Stomach (tissue), 9 donors: ENCODE data around the gene DUSP18. TPM values are rescaled to one million over a fixed set of nuclear protein-coding genes. Genes with fewer than 3 reads are reported as not detected.

Experiments
- DNase-seq, 2 donors: peaks; one replicate each; pipeline versions ENCODE4 v3.0.0 to v3.0.0-alpha.2; 2013 to 2019
- H3K27ac ChIP-seq, 5 donors: fragments of 200-600 bp in 4 of 5; sonication (generic) in 4 of 5; one replicate each; pipeline ENCODE4 v1.5.1; 2013 to 2019; ENCODE audit warnings: mild to moderate bottlenecking in 1 of 5, moderate library complexity in 1 of 5
- H3K27me3 ChIP-seq, 3 donors: fragments of 200-600 bp; sonication (generic); one replicate each; pipeline ENCODE4 v1.5.1; 2017 to 2019; ENCODE audit warnings: mixed run types in 1 of 3
- H3K36me3 ChIP-seq, 4 donors: fragments of 200-600 bp; sonication (generic); 1 replicate in 3 of 4; 2 replicates in 1 of 4; pipeline ENCODE4 v1.5.1; 2016 to 2019
- H3K4me1 ChIP-seq, 4 donors: fragments of 200-600 bp; sonication (generic); one replicate each; pipeline ENCODE4 v1.5.1; 2016 to 2019
- H3K4me3 ChIP-seq, 4 donors: fragments of 200-600 bp; sonication (generic) in 3 of 4; one replicate each; pipeline ENCODE4 v1.5.1; 2016 to 2019; ENCODE audit warnings: mild to moderate bottlenecking in 1 of 4
- H3K9me3 ChIP-seq, 4 donors: fragments of 200-600 bp; sonication (generic); one replicate each; pipeline ENCODE4 v1.5.1; 2016 to 2019
- CTCF ChIP-seq, 7 experiments: fragments of 450-650 bp in 4 of 7; fragments of 200-600 bp in 3 of 7; sonication (generic) in 3 of 7; IDR thresholded peaks; one replicate each; pipeline ENCODE4 v1.5.1; 2016 to 2019; ENCODE audit warnings: antibody characterized with exemption in 7 of 7, control low read depth in 2 of 7, mild to moderate bottlenecking in 1 of 7
- EP300 ChIP-seq: sonication (generic); formaldehyde crosslinking; IDR thresholded peaks from one replicate; pipeline ENCODE4 v1.6.1; 2017; ENCODE audit warnings: antibody characterized with exemption
- POLR2A ChIP-seq, 4 donors: fragments of 450-650 bp; IDR thresholded peaks; one replicate each; pipeline ENCODE4 v1.6.1; 2016; ENCODE audit warnings: antibody characterized with exemption in 4 of 4, control low read depth in 2 of 4, mild to moderate bottlenecking in 1 of 4, moderate library complexity in 1 of 4
- POLR2AphosphoS5 ChIP-seq, 3 donors: sonication (generic); formaldehyde crosslinking; IDR thresholded peaks; one replicate each; pipeline ENCODE4 v1.6.1; 2016; ENCODE audit warnings: antibody characterized with exemption in 3 of 3
- WGBS, 5 donors: extraction: QIAGEN DNeasy Blood & Tissue Kit in 3 of 5; methylation state at CpG; one replicate each; pipeline versions ENCODE4 v1.1.5 to v1.1.7; 2013 to 2018; 5-methylcytosine and 5-hydroxymethylcytosine counted together
- intact Hi-C: fragments of 100-400 bp; cut with DNase I; formaldehyde crosslinking; loops from one replicate; pipeline ENCODE4 v1.15.1; 2023; ENCODE audit warnings: low total_unique reads
- polyA plus RNA-seq, 3 donors: library from polyadenylated mRNA; stranded (reverse); fragments of 200-250 nt; gene quantifications; one replicate each; pipeline ENCODE4 v1.2.3, GENCODE V29; 2013
- total RNA-seq, 5 donors: library from RNA; depleted of rRNA; stranded (reverse); fragments of >200 nt; gene quantifications; one replicate each; pipeline versions ENCODE4 v1.1.0 to v1.2.3, GENCODE V29; 2014 to 2016
- donor health status: healthy with polysubstance abuse.
- donor health status: Bipolar disorder and iron deficiency.
- donor health status: healthy.

Gene DUSP18
- total and polyA plus RNA-seq, 8 donors = 1.4 to 46.9 (median 4.5) TPM; not detected in 1

DNA sequence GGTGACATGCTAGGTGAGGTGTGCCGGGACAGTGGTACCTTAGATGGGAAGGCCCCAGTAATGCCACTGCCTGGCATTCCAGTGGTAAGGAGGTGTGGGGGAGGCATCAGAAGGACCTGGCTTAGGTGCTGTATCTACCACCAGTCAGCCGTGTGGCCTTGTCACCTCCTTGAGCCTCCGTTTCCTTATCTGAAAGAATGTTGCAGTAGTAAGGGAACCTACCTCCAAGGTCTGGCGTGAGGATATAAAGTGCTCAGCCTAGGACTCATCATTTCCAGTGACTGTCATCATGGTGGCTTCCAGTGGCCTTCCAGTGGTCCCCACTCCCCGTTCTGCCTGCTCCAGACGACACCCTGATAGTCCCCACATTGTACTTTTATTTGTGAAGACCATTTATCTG, 6.8 kb upstream of the DUSP18 start:
- DNase-seq = no peak
- no peak overlapping the region for H3K27ac ChIP-seq
- H3K27me3 ChIP-seq = no peaks in the 10 kb centered on the region
- intact Hi-C loops = no loop called here
- H3K9me3 ChIP-seq = no peaks in the 10 kb centered on the region
- no peaks in the 10 kb centered on the region for H3K36me3 ChIP-seq
- H3K4me3 ChIP-seq = no peak overlapping the region
- 82 to 95% (median 87%) methylated on average over 5 to 6 of the region's 6 CpGs for WGBS, 5 donors
- H3K4me1 ChIP-seq = peaks cover 0 to 4% (median 0%) of the 10 kb centered on the region in 4 donors
- TF ChIP-seq POLR2A (IDR thresholded peaks at IDR 0.05) (no peak), EP300 (no peak)

DNA sequence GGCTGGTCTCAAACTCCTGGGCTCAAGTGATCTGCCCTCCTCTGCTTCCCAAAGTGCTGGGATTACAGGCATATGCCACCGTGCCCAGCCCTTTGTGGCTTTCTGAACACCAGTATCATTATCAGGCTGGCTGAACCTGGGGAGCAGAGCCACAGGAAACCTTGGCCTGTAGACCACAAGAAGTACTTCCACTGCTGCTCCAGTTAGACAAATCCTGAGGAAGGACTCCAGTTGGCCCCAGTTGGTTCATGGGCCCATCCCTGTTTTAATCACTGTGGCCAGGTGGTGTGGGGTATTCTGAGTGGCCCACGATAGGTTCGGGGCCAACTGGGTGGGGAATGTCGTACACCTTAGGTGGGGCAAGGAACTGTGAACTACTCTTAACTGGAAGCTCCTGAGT, 5.5 kb upstream of the DUSP18 start:
- no peak for TF ChIP-seq POLR2AphosphoS5 (IDR thresholded peaks at IDR 0.05)
- no peak for TF ChIP-seq POLR2A (IDR thresholded peaks at IDR 0.05)
- no peak for TF ChIP-seq CTCF (IDR thresholded peaks at IDR 0.05)
- TF ChIP-seq EP300 = no peak
- no peak overlapping the region for H3K4me3 ChIP-seq
- intact Hi-C loops = no loop called here
- no peaks in the 10 kb centered on the region for H3K9me3 ChIP-seq
- no peak overlapping the region for H3K27ac ChIP-seq
- DNase-seq = no peak
- H3K27me3 ChIP-seq = no peaks in the 10 kb centered on the region
- no peaks in the 10 kb centered on the region for H3K36me3 ChIP-seq
- 74 to 94% (median 80%) methylated on average over 4 of the region's 4 CpGs for WGBS, 5 donors
- H3K4me1 ChIP-seq = peaks cover 0 to 6% (median 5%) of the 10 kb centered on the region in 4 donors

DNA sequence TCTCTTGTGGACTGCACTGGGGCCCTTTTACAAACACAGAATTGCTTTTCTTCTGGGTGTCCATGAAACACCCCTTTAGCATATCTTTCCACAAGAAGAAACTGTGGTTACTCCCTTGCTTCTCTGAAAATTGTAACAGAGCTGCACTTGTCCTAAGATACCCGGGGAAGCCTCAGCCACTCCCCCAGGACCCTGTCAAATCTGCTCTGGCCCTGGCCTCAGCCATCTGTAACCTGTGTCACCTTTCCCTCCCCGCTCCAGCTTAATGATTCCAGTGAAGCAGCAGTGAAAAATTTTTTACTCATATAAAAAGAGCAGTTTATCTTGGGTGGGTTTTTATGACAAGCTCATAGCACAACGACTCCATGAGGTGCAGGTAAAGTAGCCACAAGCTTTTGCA, 3.4 kb upstream of the DUSP18 start:
- Histone ChIP-seq H3K9me3 (no peaks in the 10 kb centered on the region), H3K27me3 (no peaks in the 10 kb centered on the region), H3K4me3 (no peak overlapping the region), H3K27ac (no peak overlapping the region), H3K4me1 (peaks cover 1 to 19% (median 16%) of the 10 kb centered on the region in 4 donors), H3K36me3 (no peaks in the 10 kb centered on the region)
- WGBS, 5 donors = 71 to 81% (median 78%) methylated on average over 3 of the region's 3 CpGs
- no peak for TF ChIP-seq CTCF (IDR thresholded peaks at IDR 0.05)
- no peak for TF ChIP-seq EP300
- TF ChIP-seq POLR2AphosphoS5 (IDR thresholded peaks at IDR 0.05) = no peak
- no peak for TF ChIP-seq POLR2A (IDR thresholded peaks at IDR 0.05)
- intact Hi-C loops = no loop called here
- DNase-seq = no peak

DNA sequence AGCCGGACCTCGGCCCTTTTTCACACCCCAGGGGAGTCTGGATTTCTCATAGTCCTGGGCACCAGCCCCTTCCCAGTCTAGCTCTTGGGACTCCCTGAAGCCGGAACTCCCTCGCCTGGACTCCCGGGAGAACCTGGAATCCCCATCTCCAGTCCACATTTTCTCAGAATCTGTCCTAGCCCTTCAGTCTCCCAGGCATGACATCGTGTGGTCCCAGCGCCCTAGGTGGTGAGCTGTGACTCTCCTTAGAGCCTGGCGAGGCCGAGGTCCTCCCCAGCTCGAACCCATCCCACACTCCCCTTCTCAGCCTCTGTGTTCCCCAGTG, 673 bp upstream of the DUSP18 start:
- WGBS, 5 donors = 15 to 39% (median 23%) methylated on average over 10 of the region's 10 CpGs
- Histone ChIP-seq H3K4me3 (peak overlapping the region; percentile 70 to 89 (median 74)), H3K9me3 (no peaks in the 10 kb centered on the region), H3K27me3 (no peaks in the 10 kb centered on the region), H3K4me1 (peaks cover 4 to 30% (median 19%) of the 10 kb centered on the region in 4 donors), H3K27ac (peak overlapping the region; percentile 49 to 75 (median 65)), H3K36me3 (peaks cover 0 to 17% (median 9%) of the 10 kb centered on the region in 4 donors)
- intact Hi-C loops = no loop called here
- DNase-seq = no peak
- TF ChIP-seq CTCF (IDR thresholded peaks at IDR 0.05) = no peak
- no peak for TF ChIP-seq EP300
- TF ChIP-seq POLR2AphosphoS5 (IDR thresholded peaks at IDR 0.05) = no peak
- TF ChIP-seq POLR2A (IDR thresholded peaks at IDR 0.05) = no peak

DNA sequence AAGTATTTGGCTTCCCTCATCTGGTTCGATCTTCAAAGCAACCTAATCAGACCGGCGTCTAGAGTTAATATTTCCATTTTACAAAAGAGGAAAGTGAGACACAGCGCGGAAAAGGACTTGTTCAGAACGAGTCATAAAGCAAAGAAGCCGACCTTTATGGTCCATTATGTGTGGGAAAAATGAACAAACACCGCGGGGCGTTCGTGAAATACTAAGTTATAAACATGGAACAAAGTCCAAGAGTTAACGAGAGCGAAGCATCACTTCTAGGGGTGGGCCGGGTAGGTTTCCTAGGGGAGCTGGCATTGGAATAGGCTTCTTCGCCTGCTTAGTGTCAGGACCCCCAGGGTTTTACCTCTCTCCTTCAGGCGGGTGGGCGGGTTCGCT, 575 bp downstream of the DUSP18 start:
- Histone ChIP-seq H3K27me3 (no peaks in the 10 kb centered on the region), H3K9me3 (no peaks in the 10 kb centered on the region), H3K4me3 (peak overlapping the region; percentile 70 to 89 (median 74)), H3K4me1 (peaks cover 4 to 30% (median 19%) of the 10 kb centered on the region in 4 donors), H3K36me3 (peaks cover 0 to 30% (median 21%) of the 10 kb centered on the region in 4 donors), H3K27ac (peak overlapping the region; percentile 49 to 75 (median 65))
- intact Hi-C loops = no loop called here
- no peak for TF ChIP-seq EP300
- TF ChIP-seq POLR2AphosphoS5 (IDR thresholded peaks at IDR 0.05) = no peak
- no peak for TF ChIP-seq POLR2A (IDR thresholded peaks at IDR 0.05)
- TF ChIP-seq CTCF (IDR thresholded peaks at IDR 0.05) = no peak
- peak in 1 of 2 donors; percentile 66 for DNase-seq
- WGBS, 5 donors = 0 to 1% (median 1%) methylated on average over 18 of the region's 18 CpGs
